SK-N-SH treated with all-trans-retinoic acid at 6 μM for 48 hours (cell line): ENCODE data around the gene OR2L3.

Source experiments
- ATAC-seq: fragments of 200-7000 bp; cut with Tn5 transposase; 3 replicates; pipeline ENCODE4 v1.9.1; 2020; ENCODE audit warnings: mild to moderate bottlenecking, moderate library complexity
- ARNTL ChIP-seq: fragments of 450-650 bp; formaldehyde crosslinking; IDR thresholded peaks from 2 replicates; pipeline ENCODE4 v1.5.0; 2020; ENCODE audit warnings: low read depth, mild to moderate bottlenecking, moderate library complexity, borderline replicate concordance
- BACH2 ChIP-seq: fragments of 250-450 bp; sonication (Bioruptor Pico); IDR thresholded peaks from 2 replicates; pipeline ENCODE4 v1.9.0; 2021; ENCODE audit warnings: mild to moderate bottlenecking, borderline replicate concordance
- CREB5 ChIP-seq: fragments of 250-450 bp; sonication (Bioruptor Pico); IDR thresholded peaks from 2 replicates; pipeline ENCODE4 v1.5.1; 2020; ENCODE audit warnings: low read depth, mild to moderate bottlenecking, moderate library complexity
- CSDC2 ChIP-seq: fragments of 250-450 bp; sonication (Bioruptor Pico); IDR thresholded peaks from 2 replicates; pipeline ENCODE4 v1.5.0; 2020; ENCODE audit warnings: mild to moderate bottlenecking, moderate library complexity
- CSRNP3 ChIP-seq: fragments of 250-450 bp; sonication (Bioruptor Pico); IDR thresholded peaks from 2 replicates; pipeline ENCODE4 v1.5.1; 2021; ENCODE audit warnings: mild to moderate bottlenecking, moderate library complexity
- GLIS3 ChIP-seq: fragments of 250-450 bp; sonication (Bioruptor Pico); IDR thresholded peaks from 2 replicates; pipeline ENCODE4 v1.5.0; 2020; ENCODE audit warnings: mild to moderate bottlenecking, moderate library complexity
- ISL1 ChIP-seq: fragments of 250-450 bp; sonication (Bioruptor Pico); IDR thresholded peaks from 2 replicates; pipeline ENCODE4 v2.1.2; 2022; ENCODE audit warnings: mild to moderate bottlenecking, moderate library complexity
- OSR1 ChIP-seq: fragments of 250-450 bp; sonication (Bioruptor Pico); IDR thresholded peaks from 2 replicates; pipeline ENCODE4 v1.8.0; 2022; ENCODE audit warnings: moderate library complexity, mild to moderate bottlenecking, inconsistent platforms
- PATZ1 ChIP-seq: fragments of 250-450 bp; sonication (Bioruptor Pico); IDR thresholded peaks from 2 replicates; pipeline ENCODE4 v1.8.0; 2020; ENCODE audit warnings: mild to moderate bottlenecking, moderate library complexity, borderline replicate concordance
- POU6F1 ChIP-seq: fragments of 250-450 bp; sonication (Bioruptor Pico); IDR thresholded peaks from 2 replicates; pipeline ENCODE4 v1.8.0; 2021; ENCODE audit warnings: low read depth, mild to moderate bottlenecking, moderate library complexity, borderline replicate concordance
- PPARA ChIP-seq: fragments of 250-450 bp; sonication (Bioruptor Pico); IDR thresholded peaks from 2 replicates; pipeline ENCODE4 v1.5.0; 2020; ENCODE audit warnings: mild to moderate bottlenecking, borderline replicate concordance
- RARB ChIP-seq: fragments of 250-450 bp; sonication (Bioruptor Pico); IDR thresholded peaks from 2 replicates; pipeline ENCODE4 v1.8.0; 2021; ENCODE audit warnings: mild to moderate bottlenecking, moderate library complexity
- SNAI2 ChIP-seq: fragments of 250-450 bp; sonication (Bioruptor Pico); IDR thresholded peaks from 2 replicates; pipeline ENCODE4 v1.5.0; 2020; ENCODE audit warnings: mild to moderate bottlenecking, moderate library complexity
- TCF4 ChIP-seq: fragments of 250-450 bp; sonication (Bioruptor Pico); IDR thresholded peaks from 2 replicates; pipeline ENCODE4 v1.8.0; 2021; ENCODE audit warnings: mild to moderate bottlenecking, moderate library complexity, borderline replicate concordance
- TOX ChIP-seq: fragments of 250-450 bp; sonication (Bioruptor Pico); IDR thresholded peaks from 2 replicates; pipeline ENCODE4 v1.8.0; 2021; ENCODE audit warnings: mild to moderate bottlenecking, moderate library complexity, borderline replicate concordance
- TSHZ2 ChIP-seq: fragments of 250-450 bp; sonication (Bioruptor Pico); IDR thresholded peaks from 2 replicates; pipeline ENCODE4 v1.5.0; 2020; ENCODE audit warnings: mild to moderate bottlenecking, moderate library complexity
- ZC3H10 ChIP-seq: fragments of 250-450 bp; sonication (Bioruptor Pico); IDR thresholded peaks from 2 replicates; pipeline ENCODE4 v1.5.1; 2021; ENCODE audit warnings: mild to moderate bottlenecking, moderate library complexity
- ZFP3 ChIP-seq: fragments of 250-450 bp; sonication (Bioruptor Pico); IDR thresholded peaks from 2 replicates; pipeline ENCODE4 v1.5.0; 2020; ENCODE audit warnings: mild to moderate bottlenecking, moderate library complexity
- ZFP30 ChIP-seq: fragments of 450-650 bp; formaldehyde crosslinking; IDR thresholded peaks from 2 replicates; pipeline ENCODE4 v1.5.0; 2022; ENCODE audit warnings: mild to moderate bottlenecking, moderate library complexity
- ZNF565 ChIP-seq: fragments of 450-650 bp; formaldehyde crosslinking; conservative IDR thresholded peaks from 2 replicates; pipeline ENCODE4 v1.5.0; 2020; ENCODE audit warnings: low read depth, mild to moderate bottlenecking, moderate library complexity
- ZNF70 ChIP-seq: fragments of 450-650 bp; formaldehyde crosslinking; IDR thresholded peaks from 2 replicates; pipeline ENCODE4 v1.5.0; 2020; ENCODE audit warnings: mild to moderate bottlenecking, moderate library complexity
- ZNF8 ChIP-seq: fragments of 450-650 bp; formaldehyde crosslinking; IDR thresholded peaks from 2 replicates; pipeline ENCODE4 v1.5.0; 2020; ENCODE audit warnings: mild to moderate bottlenecking, moderate library complexity

Gene OR2L3

GRCh38 chr1:248009681-248010080, 37.0 kb upstream of the OR2L3 start:
- ATAC-seq: no peak
- TF ChIP-seq PATZ1: no peak
- TF ChIP-seq ISL1: no peak
- TF ChIP-seq POU6F1: no peak
- TF ChIP-seq ZFP3 (CRISPR knock-in tag): no peak
- no peak for TF ChIP-seq ZNF8 (CRISPR knock-in tag)
- no peak for TF ChIP-seq TSHZ2 (CRISPR knock-in tag)
- no peak for TF ChIP-seq CREB5 (CRISPR knock-in tag)
- TF ChIP-seq CSDC2 (CRISPR knock-in tag): no peak
- no peak for TF ChIP-seq ZNF70
- no peak for TF ChIP-seq GLIS3 (CRISPR knock-in tag)
- no peak for TF ChIP-seq RARB (CRISPR knock-in tag)
- TF ChIP-seq ZFP30 (CRISPR knock-in tag): no peak
- no peak for TF ChIP-seq PPARA
- no peak for TF ChIP-seq ZC3H10 (CRISPR knock-in tag)
- TF ChIP-seq TCF4 (CRISPR knock-in tag): no peak
- TF ChIP-seq BACH2 (CRISPR knock-in tag): no peak
- TF ChIP-seq ZNF565 (CRISPR knock-in tag): no peak

GRCh38 chr1:248013229-248013710, 33.4 kb upstream of the OR2L3 start, which contains the start of gene OR2L5:
Gene OR2L5, plus strand, starts transcription at chr1:248013660. Its CDS starts 8,288 bp downstream, at chr1:248021948.
- TF ChIP-seq ARNTL (no peak), SNAI2 (no peak), GLIS3 (CRISPR knock-in tag) (no peak), TCF4 (CRISPR knock-in tag) (no peak), OSR1 (CRISPR knock-in tag) (no peak), CSDC2 (CRISPR knock-in tag) (no peak), ZFP30 (CRISPR knock-in tag) (no peak), TOX (CRISPR knock-in tag) (no peak), CREB5 (CRISPR knock-in tag) (no peak), RARB (CRISPR knock-in tag) (no peak), ZC3H10 (CRISPR knock-in tag) (no peak), POU6F1 (no peak), BACH2 (CRISPR knock-in tag) (no peak), ZNF70 (no peak), CSRNP3 (CRISPR knock-in tag) (no peak), ZFP3 (CRISPR knock-in tag) (no peak), ZNF565 (CRISPR knock-in tag) (no peak)

More at GRCh38 chr1:248013229-248013710, 33.4 kb upstream of the OR2L3 start, which contains the start of gene OR2L5:
- ATAC-seq: no peak
